ENCODE results near the gene DDX42. TPM values are rescaled to one million over a fixed set of nuclear protein-coding genes. Genes with fewer than 3 reads are reported as not detected.

DDX42 gene
- total and polyA plus RNA-seq, 7 donors, result 30.7 to 136 (median 82.0) TPM

- 64 to 76% methylated on average over 21 of the region's 21 CpGs for WGBS, 2 donors
- intact Hi-C loops (cut with DNase I), result no loop called here
Measured at GRCh38 chr17:63819585-63820537, 45.9 kb downstream of the DDX42 start.

GRCh38 chr17:63820963-63821561, 47.1 kb downstream of the DDX42 start:
- no peak overlapping the region for H3K4me3 ChIP-seq
- peaks cover 46 to 97% (median 84%) of the 10 kb centered on the region in 4 donors for H3K36me3 ChIP-seq
- DNase-seq, result no peak
- WGBS, 2 donors, result 88 to 91% methylated on average over 10 of the region's 10 CpGs
- intact Hi-C loops (cut with DNase I), result no loop called here
- H3K9me3 ChIP-seq, result no peaks in the 10 kb centered on the region
- no peak for TF ChIP-seq CTCF (IDR thresholded peaks at IDR 0.05)
- no peak overlapping the region for H3K27ac ChIP-seq
- H3K4me1 ChIP-seq, result peaks cover 0 to 7% (median 5%) of the 10 kb centered on the region in 4 donors
- no peaks in the 10 kb centered on the region for H3K27me3 ChIP-seq

More at GRCh38 chr17:63819585-63820537, 45.9 kb downstream of the DDX42 start:
- Histone ChIP-seq H3K36me3 (peaks cover 58 to 100% (median 89%) of the 10 kb centered on the region in 4 donors), H3K4me3 (no peak overlapping the region), H3K27ac (peak overlapping the region in 2 of 4 donors; percentile 9 to 35), H3K27me3 (no peaks in the 10 kb centered on the region), H3K9me3 (no peaks in the 10 kb centered on the region), H3K4me1 (no peaks in the 10 kb centered on the region)
- DNase-seq, result no peak
- TF ChIP-seq POLR2A (IDR thresholded peaks at IDR 0.05), result no peak
- TF ChIP-seq CTCF (IDR thresholded peaks at IDR 0.05), result no peak
- no peak for TF ChIP-seq EP300 (IDR thresholded peaks at IDR 0.05)
- no peak for TF ChIP-seq POLR2AphosphoS5 (IDR thresholded peaks at IDR 0.05)

GRCh38 chr17:63821804-63822203, 47.8 kb downstream of the DDX42 start:
- no peaks in the 10 kb centered on the region for H3K9me3 ChIP-seq
- DNase-seq, result no peak
- peaks cover 41 to 89% (median 80%) of the 10 kb centered on the region in 4 donors for H3K36me3 ChIP-seq
- intact Hi-C loops (cut with DNase I), result no loop called here
- no peak overlapping the region for H3K4me3 ChIP-seq
- WGBS, 2 donors, result 81 to 89% methylated on average over 6 of the region's 6 CpGs
- no peaks in the 10 kb centered on the region for H3K27me3 ChIP-seq
- H3K27ac ChIP-seq, result no peak overlapping the region
- TF ChIP-seq EP300 (IDR thresholded peaks at IDR 0.05) (no peak), POLR2A (IDR thresholded peaks at IDR 0.05) (no peak), POLR2AphosphoS5 (IDR thresholded peaks at IDR 0.05) (no peak), CTCF (IDR thresholded peaks at IDR 0.05) (no peak)
- peaks cover 0 to 12% (median 10%) of the 10 kb centered on the region in 4 donors for H3K4me1 ChIP-seq

- H3K27me3 ChIP-seq, result no peaks in the 10 kb centered on the region
- H3K27ac ChIP-seq, result no peak overlapping the region
- no peak for DNase-seq
- no peaks in the 10 kb centered on the region for H3K9me3 ChIP-seq
- intact Hi-C loops (cut with DNase I), result no loop called here
- H3K4me1 ChIP-seq, result peaks cover 0 to 12% (median 10%) of the 10 kb centered on the region in 4 donors
- TF ChIP-seq CTCF (IDR thresholded peaks at IDR 0.05) (no peak), EP300 (IDR thresholded peaks at IDR 0.05) (no peak), POLR2A (IDR thresholded peaks at IDR 0.05) (no peak), POLR2AphosphoS5 (IDR thresholded peaks at IDR 0.05) (no peak)
- no peak overlapping the region for H3K4me3 ChIP-seq
- peaks cover 41 to 82% (median 73%) of the 10 kb centered on the region in 4 donors for H3K36me3 ChIP-seq
Measured at GRCh38 chr17:63822537-63822936, 48.6 kb downstream of the DDX42 start.
